ENCODE results near the gene NPHP4. TPM values are rescaled to one million over a fixed set of nuclear protein-coding genes. Genes with fewer than 3 reads are reported as not detected.
A peak's percentile ranks its signal among the peaks of the same experiment; 100 is the strongest.

Gene NPHP4
- total and polyA plus RNA-seq, 10 of the 15 experiments (the other 5 are each of a cell fraction or from before 2014, with no cell fraction given) = 0.16 to 10.5 (median 3.1) TPM

GRCh38 chr1:6001992-6002576 is 9.9 kb upstream of the NPHP4 start:
- no peak for DNase-seq (ENCODE audit: low read depth, low spot score)

More at GRCh38 chr1:6001992-6002576, 9.9 kb upstream of the NPHP4 start:
- intact Hi-C loops (cut with micrococcal nuclease; ENCODE audit: unreplicated experiment) = no loop called here
- in situ Hi-C loops (cut with MboI) = no loop called here
- FAIRE-seq (no peak), ATAC-seq (peak; percentile 45; the same call in 2 of the 3 replicates)
- H3K9ac ChIP-seq (ENCODE audit: control insufficient read depth, insufficient read depth, low read length) = no peak overlapping the region
- no peaks in the 10 kb centered on the region for H3K27me3 ChIP-seq (replicated peaks in 1 of 2; ENCODE audit: control insufficient read depth in 2 of 2, insufficient read depth in 2 of 2, low read length in 1 of 2)
- no peaks in the 10 kb centered on the region; a peak in 1 of 4 replicates for H3K36me3 ChIP-seq (ENCODE audit: control insufficient read depth in 2 of 2, insufficient read depth in 2 of 2, low read length in 1 of 2)
- 66% methylated on average over 13 of the region's 13 CpGs for WGBS (ENCODE audit: insufficient coverage, insufficient replicate concordance, low lambda C conversion rate, missing lambda C conversion rate)
- TF ChIP-seq PML (IDR thresholded peaks at IDR 0.05; ENCODE audit: low read length) (no peak), RBBP5 (conservative IDR thresholded peaks at IDR 0.05) (no peak), E4F1 (IDR thresholded peaks at IDR 0.05; ENCODE audit: borderline replicate concordance, partially characterized antibody) (no peak), SMC3 (IDR thresholded peaks at IDR 0.05; ENCODE audit: borderline replicate concordance, low read length) (no peak), BMI1 (IDR thresholded peaks at IDR 0.05; ENCODE audit: borderline replicate concordance) (no peak), ZSCAN29 (IDR thresholded peaks at IDR 0.05) (no peak), HDGF (IDR thresholded peaks at IDR 0.05) (no peak), ZNF384 (IDR thresholded peaks at IDR 0.05; ENCODE audit: borderline replicate concordance, low read depth, low read length) (no peak), CHD4 (IDR thresholded peaks at IDR 0.05) (no peak), YY1 (IDR thresholded peaks at IDR 0.05; ENCODE audit: low read depth, low read length) (no peak), SPI1 (IDR thresholded peaks at IDR 0.05; ENCODE audit: borderline replicate concordance, insufficient read depth, low read depth, low read length) (no peak), ATF3 (IDR thresholded peaks at IDR 0.05; ENCODE audit: borderline replicate concordance, extremely low read depth, low read depth, low read length) (no peak), EZH2 (IDR thresholded peaks at IDR 0.05; ENCODE audit: borderline replicate concordance, control insufficient read depth, low read depth, low read length) (no peak), RAD51 (IDR thresholded peaks at IDR 0.05) (no peak), BCL11A (IDR thresholded peaks at IDR 0.05; ENCODE audit: low read depth, low read length) (no peak), E2F8 (IDR thresholded peaks at IDR 0.05; ENCODE audit: low read depth, partially characterized antibody) (no peak), NR2C2 (IDR thresholded peaks at IDR 0.05; ENCODE audit: borderline replicate concordance, control insufficient read depth, insufficient read length, low read depth) (no peak)
- ChIA-PET CTCF (interaction anchor here (0.7 kb wide), 1 partner anchor 36 kb away, joined by 5 read pairs; no protein-coding TSS in a partner anchor), RAD21 (ENCODE audit: unreplicated experiment) (interaction anchor here (1.7 kb wide), 1 partner anchor 8 kb away, joined by 4 read pairs; no protein-coding TSS in a partner anchor), SMC1A (ENCODE audit: uncharacterized antibody, unreplicated experiment) (no interaction called here), POLR2A (interaction anchor here (0.9 kb wide), 1 partner anchor 10 kb away, joined by 3 read pairs; the partner anchor contains the start of gene NPHP4)
- no peaks in the 10 kb centered on the region; the same call in 1 of the 2 replicates for H3K79me2 ChIP-seq (ENCODE audit: control insufficient read depth, insufficient read depth, low read length)
- H3K4me3 ChIP-seq = no peak overlapping the region
- no peak overlapping the region for H2AFZ ChIP-seq (ENCODE audit: control insufficient read depth, low read depth, low read length)
- no TSS peak for BruUV-seq (replicated peaks)
- no peaks in the 10 kb centered on the region for H3K4me1 ChIP-seq (ENCODE audit: control insufficient read depth, insufficient read depth, low read length)
- no peaks in the 10 kb centered on the region for H4K20me1 ChIP-seq (ENCODE audit: control insufficient read depth, insufficient read depth)
- no peak overlapping the region for H3K4me2 ChIP-seq (ENCODE audit: control insufficient read depth, insufficient read depth)
- H3K27ac ChIP-seq (ENCODE audit: control insufficient read depth, insufficient read depth) = no peak overlapping the region
- no peaks in the 10 kb centered on the region for H3K9me3 ChIP-seq (replicated peaks; ENCODE audit: control insufficient read depth, insufficient read depth, low read length)

Measured in GM12878 (cell line).